HG02884 (cell line): Measurements from ENCODE around the gene OR13C8.
"Not testable (repeated sequence)": the region's sequence is repeated elsewhere in the genome, so short reads cannot be mapped to it uniquely, and the experiment has no call there.

Experiments used
- ATAC-seq: cut with Tn5 transposase; IDR thresholded peaks from one replicate; pipeline ENCODE4 v1.9.1; 2021; ENCODE audit warnings: mild to moderate bottlenecking, moderate library complexity; ENCODE audit not compliant: unreplicated experiment

The OR13C8 gene

GRCh38 chr9:104568868-104569267 is at the start of gene OR13C8:
OR13C8 (plus strand) TSS chr9:104569168; CDS start chr9:104569168, 0 bp downstream.
- no peak for ATAC-seq

- not testable (repeated sequence) for ATAC-seq
Observed at GRCh38 chr9:104520241-104520640, 48.7 kb upstream of the OR13C8 start.

GRCh38 chr9:104527109-104527508 is 41.9 kb upstream of the OR13C8 start, which contains the start of gene OR13C4:
OR13C4 (minus strand) TSS chr9:104527209; CDS start chr9:104527209, 0 bp downstream.
- no peak for ATAC-seq

- ATAC-seq, result no peak
Observed at GRCh38 chr9:104536756-104537155, 32.2 kb upstream of the OR13C8 start, which contains the start of gene OR13C3. OR13C3 (minus strand) TSS chr9:104536856; CDS start chr9:104536723, 133 bp downstream.

GRCh38 chr9:104539275-104539674 is 29.7 kb upstream of the OR13C8 start:
- ATAC-seq, result no peak

GRCh38 chr9:104544644-104545043 is 24.3 kb upstream of the OR13C8 start:
- ATAC-seq, result no peak

- no peak for ATAC-seq
Observed at GRCh38 chr9:104553261-104553660, 15.7 kb upstream of the OR13C8 start.

GRCh38 chr9:104555521-104555920 is 13.4 kb upstream of the OR13C8 start:
- no peak for ATAC-seq

- no peak for ATAC-seq
Observed at GRCh38 chr9:104556830-104557634, 11.9 kb upstream of the OR13C8 start.

- ATAC-seq, result no peak
Observed at GRCh38 chr9:104564358-104564757, 4.6 kb upstream of the OR13C8 start.

- no peak for ATAC-seq
Observed at GRCh38 chr9:104572612-104573011, 3.6 kb downstream of the OR13C8 start.

GRCh38 chr9:104575456-104575855 is 6.5 kb downstream of the OR13C8 start:
- no peak for ATAC-seq

GRCh38 chr9:104577263-104577662 is 8.3 kb downstream of the OR13C8 start:
- no peak for ATAC-seq

- ATAC-seq, result no peak
Observed at GRCh38 chr9:104580562-104580961, 11.6 kb downstream of the OR13C8 start.

- no peak for ATAC-seq
Observed at GRCh38 chr9:104586496-104587180, 17.7 kb downstream of the OR13C8 start.

GRCh38 chr9:104589626-104590025 is 20.7 kb downstream of the OR13C8 start:
- no peak for ATAC-seq

GRCh38 chr9:104598749-104599148 is 29.8 kb downstream of the OR13C8 start:
- ATAC-seq, result not testable (repeated sequence)

GRCh38 chr9:104599313-104599712 is 30.3 kb downstream of the OR13C8 start, which contains the start of gene OR13C5:
OR13C5 (minus strand) TSS chr9:104599413; CDS start chr9:104599413, 0 bp downstream.
- ATAC-seq, result not testable (repeated sequence)

- ATAC-seq, result no peak
Observed at GRCh38 chr9:104604801-104605200, 35.8 kb downstream of the OR13C8 start.

GRCh38 chr9:104605527-104605926 is 36.6 kb downstream of the OR13C8 start, which contains the start of gene OR13C2:
OR13C2 (minus strand) TSS chr9:104605627; CDS start chr9:104605627, 0 bp downstream.
- not testable (repeated sequence) for ATAC-seq

- ATAC-seq, result no peak
Observed at GRCh38 chr9:104606152-104606551, 37.2 kb downstream of the OR13C8 start.

- ATAC-seq, result no peak
Observed at GRCh38 chr9:104608336-104608735, 39.4 kb downstream of the OR13C8 start.
